HepG2 (cell line): ENCODE data around the gene AGAP1. TPM values are rescaled to one million over a fixed set of nuclear protein-coding genes. Genes with fewer than 3 reads are reported as not detected.
A peak's percentile ranks its signal among the peaks of the same experiment; 100 is the strongest.

Experiments
- ELF4 ChIP-seq: sonication (generic); formaldehyde crosslinking; IDR thresholded peaks from 2 replicates; pipeline ENCODE4 v1.5.0; 2020; ENCODE audit warnings: missing genetic modification reagents, mild to moderate bottlenecking, moderate library complexity, borderline replicate concordance
- FOXK1 ChIP-seq: sonication (generic); formaldehyde crosslinking; IDR thresholded peaks from 2 replicates; pipeline ENCODE4 v1.4.0; 2020; ENCODE audit warnings: low read depth, missing genetic modification reagents, borderline replicate concordance
- GABPB1 ChIP-seq: IDR thresholded peaks from 2 replicates; pipeline ENCODE4 v1.6.1; 2016; ENCODE audit warnings: mild to moderate bottlenecking, missing genetic modification reagents, moderate library complexity, missing compliant biosample characterization
- GATA4 ChIP-seq: sonication (generic); IDR thresholded peaks from 2 replicates; pipeline ENCODE4 v1.6.1; 2016; ENCODE audit warnings: antibody characterized with exemption, low read depth, borderline replicate concordance
- IKZF4 ChIP-seq: sonication (generic); formaldehyde crosslinking; IDR thresholded peaks from 2 replicates; pipeline ENCODE4 v1.5.1; 2020; ENCODE audit warnings: borderline replicate concordance, mild to moderate bottlenecking, low read depth, missing genetic modification reagents; ENCODE audit errors: not compliant biosample characterization
- IRF2 ChIP-seq: IDR thresholded peaks from 2 replicates; pipeline ENCODE4 v1.6.1; 2018; ENCODE audit warnings: missing genetic modification reagents, missing compliant biosample characterization
- KLF12 ChIP-seq: sonication (generic); formaldehyde crosslinking; IDR thresholded peaks from 2 replicates; pipeline ENCODE4 v1.4.0; 2020; ENCODE audit warnings: missing genetic modification reagents, borderline replicate concordance
- NCOA2 ChIP-seq: sonication (generic); formaldehyde crosslinking; IDR thresholded peaks from 2 replicates; pipeline ENCODE4 v1.8.0; 2022; ENCODE audit warnings: inconsistent platforms
- NCOR1 ChIP-seq: fragments of 200-600 bp; sonication (generic); IDR thresholded peaks from 2 replicates; pipeline ENCODE4 v1.7.0; 2017; ENCODE audit warnings: antibody characterized with exemption, low read length, borderline replicate concordance
- TCF12 ChIP-seq, 2 experiments: fragments of 450-650 bp in 1 of 2; sonication (generic) in 1 of 2; formaldehyde crosslinking in 1 of 2; IDR thresholded peaks; 2 replicates each; pipeline versions ENCODE4 v1.6.1 to v1.8.0; 2017 to 2022; ENCODE audit warnings: antibody characterized with exemption in 1 of 2, mild to moderate bottlenecking in 1 of 2, missing genetic modification reagents in 1 of 2, moderate library complexity in 1 of 2
- TOE1 ChIP-seq: sonication (generic); formaldehyde crosslinking; IDR thresholded peaks from 2 replicates; pipeline ENCODE4 v1.4.0; 2020; ENCODE audit warnings: mild to moderate bottlenecking, missing genetic modification reagents
- ZFP1 ChIP-seq: IDR thresholded peaks from 2 replicates; pipeline ENCODE4 v1.6.1; 2016
- ZNF331 ChIP-seq: sonication (generic); formaldehyde crosslinking; IDR thresholded peaks from 2 replicates; pipeline ENCODE4 v1.4.0; 2020; ENCODE audit warnings: missing genetic modification reagents
- ZNF333 ChIP-seq: sonication (generic); formaldehyde crosslinking; IDR thresholded peaks from 2 replicates; pipeline ENCODE4 v1.4.0; 2020; ENCODE audit warnings: mild to moderate bottlenecking, missing genetic modification reagents, borderline replicate concordance
- ZNF484 ChIP-seq: sonication (generic); formaldehyde crosslinking; IDR thresholded peaks from 2 replicates; pipeline ENCODE4 v1.5.1; 2020; ENCODE audit warnings: mild to moderate bottlenecking, low read depth, missing genetic modification reagents, borderline replicate concordance
- ZNF720 ChIP-seq: sonication (generic); formaldehyde crosslinking; IDR thresholded peaks from 2 replicates; pipeline ENCODE4 v1.4.0; 2020; ENCODE audit warnings: missing genetic modification reagents
- ZNF781 ChIP-seq: sonication (generic); formaldehyde crosslinking; IDR thresholded peaks from 2 replicates; pipeline ENCODE4 v1.5.1; 2020; ENCODE audit warnings: borderline replicate concordance, mild to moderate bottlenecking, missing genetic modification reagents; ENCODE audit errors: not compliant biosample characterization
- ZNF782 ChIP-seq: sonication (generic); formaldehyde crosslinking; IDR thresholded peaks from 2 replicates; pipeline ENCODE4 v1.4.0; 2020; ENCODE audit warnings: missing genetic modification reagents, mild to moderate bottlenecking, borderline replicate concordance
- ZNF879 ChIP-seq: sonication (generic); formaldehyde crosslinking; IDR thresholded peaks from 2 replicates; pipeline ENCODE4 v1.8.1; 2023; ENCODE audit warnings: missing genetic modification reagents
- polyA plus RNA-seq, 8 experiments: library from polyadenylated mRNA; depleted of rRNA in 3 of 8; stranded (reverse) in 7 of 8; unstranded in 1 of 8; fragments of >200 nt; fragmentation: Illumina TruSeq in 4 of 8; extraction: Trizol in 4 of 8; gene quantifications; 2 replicates each; pipeline versions ENCODE4 v1.2.1 to v1.2.3, GENCODE V29; 2011 to 2016; ENCODE audit warnings: low read depth in 4 of 8, missing spikeins in 1 of 8, mixed read lengths in 1 of 8; ENCODE audit not compliant: insufficient read depth in 1 of 8
- total RNA-seq, 5 experiments: library from RNA; depleted of rRNA; stranded (reverse); fragments of >200 nt; fragmentation: Illumina TruSeq; extraction: Trizol; gene quantifications; 2 replicates each; pipeline ENCODE4 v1.2.3, GENCODE V29; 2016; ENCODE audit warnings: low read depth in 1 of 5
- TF ChIP-seq, protein P1 (sequence below): sonication (generic); formaldehyde crosslinking; IDR thresholded peaks from 2 replicates; pipeline ENCODE4; 2020; ENCODE audit warnings: missing genetic modification reagents, mild to moderate bottlenecking, borderline replicate concordance
- TF ChIP-seq, protein P2 (sequence below): sonication (generic); formaldehyde crosslinking; IDR thresholded peaks from 2 replicates; pipeline ENCODE4 v1.4.0; 2020; ENCODE audit warnings: missing genetic modification reagents
- TF ChIP-seq, protein P3 (sequence below): sonication (generic); IDR thresholded peaks from 2 replicates; pipeline ENCODE4 v1.6.1; 2016; ENCODE audit warnings: low read depth, borderline replicate concordance
- TF ChIP-seq, protein P4 (sequence below): sonication (generic); formaldehyde crosslinking; IDR thresholded peaks from 2 replicates; pipeline ENCODE4 v1.4.0; 2020; ENCODE audit warnings: mild to moderate bottlenecking, low read depth, missing genetic modification reagents

The AGAP1 gene
- total and polyA plus RNA-seq, 2 of the 13 experiments (the other 11 are each of a cell fraction or from before 2014, with no cell fraction given) = 21.2 to 32.7 TPM

DNA sequence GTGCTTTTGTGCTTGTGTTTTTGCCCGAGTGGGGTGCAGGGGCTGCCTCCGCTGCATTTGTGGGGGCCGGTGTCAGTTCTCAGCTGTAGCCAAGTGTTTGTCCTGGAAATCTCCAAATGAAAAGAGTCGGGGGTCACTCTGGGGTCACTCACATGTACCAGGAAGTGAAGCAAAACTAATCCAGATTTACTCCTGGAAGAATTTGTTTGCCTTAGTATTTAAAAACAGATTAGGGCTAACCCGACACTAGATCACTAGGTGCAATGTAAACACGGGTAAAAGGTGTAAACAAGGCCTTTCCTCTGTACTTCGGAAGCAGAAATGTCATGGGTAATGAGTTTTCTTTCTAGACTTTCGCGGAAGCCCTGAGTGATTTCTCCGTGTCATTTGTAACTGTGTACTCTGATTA is 624.0 kb downstream of the AGAP1 start (continued):
- TF ChIP-seq, protein P1, sequence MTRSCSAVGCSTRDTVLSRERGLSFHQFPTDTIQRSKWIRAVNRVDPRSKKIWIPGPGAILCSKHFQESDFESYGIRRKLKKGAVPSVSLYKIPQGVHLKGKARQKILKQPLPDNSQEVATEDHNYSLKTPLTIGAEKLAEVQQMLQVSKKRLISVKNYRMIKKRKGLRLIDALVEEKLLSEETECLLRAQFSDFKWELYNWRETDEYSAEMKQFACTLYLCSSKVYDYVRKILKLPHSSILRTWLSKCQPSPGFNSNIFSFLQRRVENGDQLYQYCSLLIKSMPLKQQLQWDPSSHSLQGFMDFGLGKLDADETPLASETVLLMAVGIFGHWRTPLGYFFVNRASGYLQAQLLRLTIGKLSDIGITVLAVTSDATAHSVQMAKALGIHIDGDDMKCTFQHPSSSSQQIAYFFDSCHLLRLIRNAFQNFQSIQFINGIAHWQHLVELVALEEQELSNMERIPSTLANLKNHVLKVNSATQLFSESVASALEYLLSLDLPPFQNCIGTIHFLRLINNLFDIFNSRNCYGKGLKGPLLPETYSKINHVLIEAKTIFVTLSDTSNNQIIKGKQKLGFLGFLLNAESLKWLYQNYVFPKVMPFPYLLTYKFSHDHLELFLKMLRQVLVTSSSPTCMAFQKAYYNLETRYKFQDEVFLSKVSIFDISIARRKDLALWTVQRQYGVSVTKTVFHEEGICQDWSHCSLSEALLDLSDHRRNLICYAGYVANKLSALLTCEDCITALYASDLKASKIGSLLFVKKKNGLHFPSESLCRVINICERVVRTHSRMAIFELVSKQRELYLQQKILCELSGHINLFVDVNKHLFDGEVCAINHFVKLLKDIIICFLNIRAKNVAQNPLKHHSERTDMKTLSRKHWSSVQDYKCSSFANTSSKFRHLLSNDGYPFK (CRISPR knock-in tag) = no peak
- TF ChIP-seq IRF2 = peak; percentile 93
- TF ChIP-seq ZNF782 (CRISPR knock-in tag) = no peak
- TF ChIP-seq, protein P2, sequence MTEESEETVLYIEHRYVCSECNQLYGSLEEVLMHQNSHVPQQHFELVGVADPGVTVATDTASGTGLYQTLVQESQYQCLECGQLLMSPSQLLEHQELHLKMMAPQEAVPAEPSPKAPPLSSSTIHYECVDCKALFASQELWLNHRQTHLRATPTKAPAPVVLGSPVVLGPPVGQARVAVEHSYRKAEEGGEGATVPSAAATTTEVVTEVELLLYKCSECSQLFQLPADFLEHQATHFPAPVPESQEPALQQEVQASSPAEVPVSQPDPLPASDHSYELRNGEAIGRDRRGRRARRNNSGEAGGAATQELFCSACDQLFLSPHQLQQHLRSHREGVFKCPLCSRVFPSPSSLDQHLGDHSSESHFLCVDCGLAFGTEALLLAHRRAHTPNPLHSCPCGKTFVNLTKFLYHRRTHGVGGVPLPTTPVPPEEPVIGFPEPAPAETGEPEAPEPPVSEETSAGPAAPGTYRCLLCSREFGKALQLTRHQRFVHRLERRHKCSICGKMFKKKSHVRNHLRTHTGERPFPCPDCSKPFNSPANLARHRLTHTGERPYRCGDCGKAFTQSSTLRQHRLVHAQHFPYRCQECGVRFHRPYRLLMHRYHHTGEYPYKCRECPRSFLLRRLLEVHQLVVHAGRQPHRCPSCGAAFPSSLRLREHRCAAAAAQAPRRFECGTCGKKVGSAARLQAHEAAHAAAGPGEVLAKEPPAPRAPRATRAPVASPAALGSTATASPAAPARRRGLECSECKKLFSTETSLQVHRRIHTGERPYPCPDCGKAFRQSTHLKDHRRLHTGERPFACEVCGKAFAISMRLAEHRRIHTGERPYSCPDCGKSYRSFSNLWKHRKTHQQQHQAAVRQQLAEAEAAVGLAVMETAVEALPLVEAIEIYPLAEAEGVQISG (CRISPR knock-in tag) = peak; percentile 45; the same call in 1 of the 2 replicates
- TF ChIP-seq GATA4 = peak; percentile 92
- TF ChIP-seq, protein P3, sequence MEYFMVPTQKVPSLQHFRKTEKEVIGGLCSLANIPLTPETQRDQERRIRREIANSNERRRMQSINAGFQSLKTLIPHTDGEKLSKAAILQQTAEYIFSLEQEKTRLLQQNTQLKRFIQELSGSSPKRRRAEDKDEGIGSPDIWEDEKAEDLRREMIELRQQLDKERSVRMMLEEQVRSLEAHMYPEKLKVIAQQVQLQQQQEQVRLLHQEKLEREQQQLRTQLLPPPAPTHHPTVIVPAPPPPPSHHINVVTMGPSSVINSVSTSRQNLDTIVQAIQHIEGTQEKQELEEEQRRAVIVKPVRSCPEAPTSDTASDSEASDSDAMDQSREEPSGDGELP = peak; percentile 76; the same call in 1 of the 2 replicates
- TF ChIP-seq IKZF4 = no peak
- TF ChIP-seq NCOR1 = peak; percentile 98
- TF ChIP-seq, protein P4, sequence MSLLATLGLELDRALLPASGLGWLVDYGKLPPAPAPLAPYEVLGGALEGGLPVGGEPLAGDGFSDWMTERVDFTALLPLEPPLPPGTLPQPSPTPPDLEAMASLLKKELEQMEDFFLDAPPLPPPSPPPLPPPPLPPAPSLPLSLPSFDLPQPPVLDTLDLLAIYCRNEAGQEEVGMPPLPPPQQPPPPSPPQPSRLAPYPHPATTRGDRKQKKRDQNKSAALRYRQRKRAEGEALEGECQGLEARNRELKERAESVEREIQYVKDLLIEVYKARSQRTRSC = no peak
- TF ChIP-seq ZNF333 (CRISPR knock-in tag) = no peak
- peak; percentile 100 for TF ChIP-seq FOXK1 (CRISPR knock-in tag)
- no peak for TF ChIP-seq ZNF781 (CRISPR knock-in tag)
- TF ChIP-seq NCOA2 = peak; percentile 96
- TF ChIP-seq TOE1 = 0 out of 2 replicates have a peak, but pooled peaks have one; percentile 58
- TF ChIP-seq ZNF484 (CRISPR knock-in tag) = no peak
- TF ChIP-seq ZNF331 (CRISPR knock-in tag) = peak; percentile 83
- TF ChIP-seq ZFP1 (CRISPR knock-in tag) = peak; percentile 70; the same call in 1 of the 2 replicates
- 0 out of 2 replicates have a peak, but pooled peaks have one; percentile 36 for TF ChIP-seq KLF12
- peak; percentile 32; the same call in 1 of the 2 replicates for TF ChIP-seq GABPB1 (CRISPR knock-in tag)
- TF ChIP-seq ZNF720 (CRISPR knock-in tag) = no peak
- peak; percentile 92 for TF ChIP-seq ELF4 (CRISPR knock-in tag)
- no peak for TF ChIP-seq ZNF879 (CRISPR knock-in tag)
- TF ChIP-seq TCF12 (IDR thresholded peaks at IDR 0.05) = no peak
- peak; percentile 94 for TF ChIP-seq TCF12 (CRISPR knock-in tag; IDR thresholded peaks at IDR 0.05)
